Frontal cortex (tissue), 4 donors: ENCODE results near the gene HNRNPD. TPM values are rescaled to one million over a fixed set of nuclear protein-coding genes. Genes with fewer than 3 reads are reported as not detected.
"Not testable (repeated sequence)": the region's sequence is repeated elsewhere in the genome, so short reads cannot be mapped to it uniquely, and the experiment has no call there.

ENCODE experiments used
- DNase-seq, 2 donors: peaks; one replicate each; pipeline ENCODE4 v3.0.0; 2012; ENCODE audit warnings: low spot score in 2 of 2
- FAIRE-seq: peaks from 2 replicates; lab custom pipeline; 2012; peaks lifted over from hg19 to GRCh38; lab: Jason Lieb, UNC
- total RNA-seq: library from RNA; depleted of rRNA; stranded (reverse); fragments of >200 nt; gene quantifications from one replicate; pipeline ENCODE4 v1.2.3, GENCODE V29; 2014
- donor health status: control.
- donor health status: control.
- donor health status: control.

Gene HNRNPD
- total RNA-seq, 1 donor from 2014 or later, result 49.3 TPM

DNA sequence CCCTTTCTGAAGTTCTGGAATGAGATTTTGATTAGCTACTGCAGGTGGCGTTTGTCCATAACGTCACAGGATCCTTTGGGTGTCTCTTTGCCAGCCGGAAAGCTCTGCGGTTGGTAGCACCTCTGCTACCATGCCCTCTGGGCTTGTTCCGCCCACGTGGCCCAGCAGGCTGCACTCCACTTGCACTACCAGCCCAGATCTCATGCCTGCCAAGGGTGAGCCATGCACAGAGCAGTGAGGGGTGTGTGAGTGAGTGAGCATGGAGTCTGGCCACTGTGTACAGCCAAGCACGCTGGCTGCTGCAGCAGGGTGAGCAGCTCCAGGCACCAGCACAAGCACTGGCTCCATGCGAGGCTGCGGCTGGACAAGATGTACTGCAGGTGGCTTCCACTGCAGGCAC lies 6.6 kb upstream of the HNRNPD start:
- DNase-seq (no peak), FAIRE-seq (no peak)

DNA sequence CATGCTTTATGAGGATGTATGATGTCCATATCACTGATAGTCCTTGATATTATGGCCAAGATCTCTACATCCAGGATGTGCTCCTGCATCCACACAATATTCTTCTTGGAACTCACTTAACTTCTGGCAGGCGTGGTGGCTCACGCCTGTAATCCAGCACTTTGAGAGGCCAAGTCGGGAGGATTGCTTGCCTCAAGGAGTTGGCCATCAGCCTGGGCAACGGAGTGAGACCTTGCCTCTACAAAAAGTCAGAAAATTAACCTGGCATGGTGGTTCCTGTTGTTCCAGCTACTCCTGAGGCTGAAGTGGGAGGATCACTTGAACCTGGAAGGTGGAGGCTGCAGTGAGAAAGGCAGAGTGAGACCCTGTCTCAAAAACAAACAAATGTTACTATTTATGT lies 2.3 kb upstream of the HNRNPD start:
- FAIRE-seq, result no peak
- DNase-seq, result no peak

DNA sequence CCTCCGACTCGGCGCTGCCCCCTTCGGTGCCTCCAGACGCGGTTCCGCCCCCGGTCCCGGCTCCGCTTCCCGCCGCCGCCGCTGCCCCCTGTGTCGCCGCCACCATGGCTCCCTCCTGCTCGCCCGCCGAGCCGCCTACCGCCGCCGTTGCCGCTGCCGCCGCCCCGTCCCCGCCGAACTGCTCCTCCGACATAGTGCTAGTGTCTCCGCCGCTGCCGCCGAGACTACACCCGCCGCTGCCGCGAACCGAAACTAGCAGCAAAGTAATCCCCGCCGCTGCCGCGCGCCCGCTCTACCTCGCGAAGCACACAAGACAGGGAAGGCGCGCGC lies 340 bp downstream of the HNRNPD start:
- peak in 1 of 2 donors; percentile 16 for DNase-seq
- FAIRE-seq, result no peak

DNA sequence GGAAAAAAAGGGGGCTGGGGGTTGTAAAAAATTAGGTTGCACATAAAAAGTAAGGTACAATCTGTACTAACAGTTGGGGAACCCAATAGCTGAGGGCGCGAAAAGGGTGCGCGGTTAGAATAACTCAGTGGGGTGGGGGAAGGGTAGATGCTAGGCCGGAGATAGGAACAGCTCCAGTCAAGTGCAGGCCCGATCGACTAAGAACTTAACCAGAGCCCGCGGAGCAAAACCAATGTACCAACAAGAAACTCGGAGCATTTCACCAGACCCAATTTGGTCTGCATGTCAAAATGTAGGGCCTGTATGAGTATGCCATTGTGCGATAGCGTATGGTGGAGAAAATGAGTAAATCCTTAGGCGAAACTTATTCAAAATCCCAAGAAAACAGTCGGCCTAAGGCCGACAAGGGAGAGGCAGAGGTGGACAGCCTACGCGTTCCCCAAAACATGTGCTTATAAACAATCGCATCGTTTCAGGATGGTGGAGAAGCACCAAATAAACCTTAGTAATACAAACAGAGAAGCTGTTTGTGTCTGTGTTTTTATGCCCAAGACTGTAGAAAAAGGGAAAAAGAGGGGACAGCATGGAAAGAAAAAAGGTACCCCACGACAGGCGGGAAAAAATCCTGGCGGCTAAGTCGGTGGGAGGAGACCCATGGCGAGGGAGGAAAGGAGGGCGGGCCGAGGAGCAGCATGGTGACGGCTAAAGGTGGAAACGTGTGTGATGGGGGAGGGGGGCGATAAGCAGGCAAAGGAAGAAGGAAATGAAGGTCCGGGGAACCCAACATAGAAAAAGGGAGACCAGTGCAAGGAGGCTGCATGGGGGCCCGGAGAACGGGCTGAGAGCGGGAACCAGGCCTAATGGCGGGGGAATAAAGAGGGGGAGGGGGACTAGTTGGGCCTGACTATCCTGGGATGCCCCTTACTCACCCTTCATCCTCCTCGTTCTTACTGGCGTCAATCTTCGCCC lies 990 bp downstream of the HNRNPD start:
- no peak for FAIRE-seq

GRCh38 chr4:82371497-82371896 lies 2.3 kb downstream of the HNRNPD start:
- FAIRE-seq (no peak), DNase-seq (no peak)

More for the DNA sequence above, 990 bp downstream of the HNRNPD start:
- peak; percentile 36 to 43 for DNase-seq

- FAIRE-seq (no peak), DNase-seq (no peak)
These were observed 6.2 kb downstream of the HNRNPD start for GRCh38 chr4:82367438-82368097.

DNA sequence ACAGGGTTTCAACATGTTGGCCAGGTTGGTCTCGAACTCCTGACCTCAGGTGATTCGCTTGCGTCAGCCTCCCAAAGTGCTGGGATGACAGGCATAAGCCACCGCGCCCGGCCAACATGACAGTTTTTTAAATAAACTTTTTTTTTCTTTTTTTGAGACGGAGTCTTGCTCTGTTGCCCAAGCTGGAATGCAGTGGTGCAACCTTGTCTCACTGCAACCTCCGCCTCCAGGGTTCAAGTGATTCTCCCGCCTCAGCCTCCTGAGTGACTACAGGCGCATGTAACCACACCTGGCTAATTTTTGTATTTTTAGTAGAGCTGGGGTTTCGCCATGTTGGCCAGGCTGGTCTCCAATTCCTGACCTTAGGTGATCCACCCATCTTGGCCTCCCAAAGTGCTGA lies 7.4 kb downstream of the HNRNPD start:
- FAIRE-seq, DNase-seq: not testable (repeated sequence)

DNA sequence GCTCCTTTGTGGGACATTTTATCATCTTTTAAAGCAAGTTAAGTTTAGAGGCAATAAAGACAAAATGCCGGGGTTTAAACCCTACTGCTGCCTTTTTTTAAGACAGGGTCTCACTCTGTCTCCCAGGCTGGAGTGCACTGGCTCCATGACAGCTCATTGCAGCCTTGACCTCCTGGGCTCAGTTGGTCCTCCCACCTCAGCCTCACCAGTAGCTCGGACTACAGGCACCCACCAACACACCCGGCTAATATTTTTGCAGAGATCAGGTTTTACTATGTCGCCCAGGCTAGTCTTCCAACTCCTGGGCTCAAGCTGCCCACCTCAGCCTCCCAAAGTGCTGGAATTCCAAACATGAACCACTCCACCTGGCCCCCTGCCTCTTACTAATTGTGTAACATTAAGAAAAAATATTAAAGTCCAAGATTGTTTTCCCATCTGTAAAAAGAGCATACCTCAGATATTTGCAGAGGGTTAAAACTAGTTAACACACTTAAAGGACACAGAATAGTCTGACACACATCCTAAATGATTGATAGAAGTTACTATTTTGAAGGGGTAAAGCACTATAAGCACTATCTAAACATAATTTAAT lies 9.8 kb downstream of the HNRNPD start:
- no peak for DNase-seq
- no peak for FAIRE-seq

GRCh38 chr4:82362565-82362964 lies 11.2 kb downstream of the HNRNPD start:
- FAIRE-seq (no peak), DNase-seq (no peak)

DNA sequence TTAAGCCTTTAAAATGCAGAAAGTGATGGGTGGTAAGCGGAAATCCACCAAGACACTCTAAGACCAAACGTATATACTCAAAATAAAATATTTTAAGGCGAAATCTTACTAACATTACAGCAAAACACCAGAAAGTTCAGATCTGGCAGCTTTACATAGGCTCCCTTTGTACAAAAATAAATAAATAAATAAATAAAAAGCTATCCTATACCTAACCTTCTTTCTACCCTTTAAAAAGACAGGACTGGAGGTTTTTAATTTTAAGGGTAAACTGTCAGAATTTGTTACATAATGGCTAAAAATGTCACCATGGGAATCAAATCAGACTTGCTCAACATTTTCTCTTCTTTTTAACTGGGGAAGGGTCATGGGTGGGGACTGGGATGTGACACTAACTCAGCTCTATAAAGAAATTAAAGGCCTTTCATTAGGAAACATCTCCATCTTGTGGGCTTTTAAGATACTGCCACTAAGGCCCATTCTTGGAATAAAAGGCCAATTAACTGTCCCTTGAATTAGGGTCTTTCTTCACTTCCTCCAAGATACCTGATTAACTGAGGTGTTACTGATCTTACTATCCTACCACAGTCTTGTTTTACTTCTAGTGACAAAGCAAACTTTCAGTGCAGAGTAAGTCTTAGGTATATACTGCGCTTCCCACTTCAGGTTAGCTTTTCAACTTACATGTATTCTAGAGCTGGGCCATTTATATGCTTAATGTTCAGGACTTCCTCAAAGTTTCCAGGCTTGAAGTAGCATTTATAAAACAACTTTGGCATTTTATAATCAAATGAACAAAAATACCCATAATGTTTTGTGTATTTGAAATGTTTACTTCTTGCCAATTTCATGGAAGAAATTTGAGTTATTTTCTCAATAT lies 13.3 kb downstream of the HNRNPD start:
- FAIRE-seq (no peak), DNase-seq (peak in 1 of 2 donors; percentile 18)

- no peak for DNase-seq
- no peak for FAIRE-seq
These were observed 14.9 kb downstream of the HNRNPD start for GRCh38 chr4:82358847-82359246.

GRCh38 chr4:82357640-82358039 lies 16.2 kb downstream of the HNRNPD start:
- no peak for DNase-seq
- no peak for FAIRE-seq

DNA sequence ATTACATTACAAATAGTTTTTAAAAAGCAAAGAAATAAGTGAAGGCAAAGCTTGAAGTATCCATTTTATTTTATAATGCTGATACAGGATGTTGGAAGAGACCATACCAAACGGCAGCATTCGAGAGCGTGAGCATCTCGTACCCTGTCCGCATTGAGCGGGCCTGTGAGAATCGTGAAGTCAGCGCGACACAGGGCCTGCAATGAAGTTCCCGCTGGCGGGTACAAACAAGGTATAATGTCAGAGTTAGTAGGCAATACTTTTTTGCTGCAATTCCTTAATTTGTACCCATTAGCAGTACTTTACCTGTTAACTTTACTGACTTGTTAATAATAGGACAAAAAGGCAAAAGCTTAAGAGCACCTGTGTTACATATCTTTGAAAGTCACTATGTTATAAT lies 19.0 kb downstream of the HNRNPD start:
- no peak for DNase-seq
- no peak for FAIRE-seq

GRCh38 chr4:82352825-82353366 lies 20.9 kb downstream of the HNRNPD start:
- no peak for FAIRE-seq

GRCh38 chr4:82352118-82352824 lies 21.5 kb downstream of the HNRNPD start:
- FAIRE-seq, result no peak
- DNase-seq, result no peak

More at GRCh38 chr4:82352825-82353366, 20.9 kb downstream of the HNRNPD start:
- DNase-seq, result no peak

GRCh38 chr4:82346126-82346525 lies 27.7 kb downstream of the HNRNPD start:
- DNase-seq, result no peak
- no peak for FAIRE-seq

- FAIRE-seq, result no peak
- DNase-seq, result no peak
These were observed 38.7 kb downstream of the HNRNPD start for GRCh38 chr4:82335043-82335442.

DNA sequence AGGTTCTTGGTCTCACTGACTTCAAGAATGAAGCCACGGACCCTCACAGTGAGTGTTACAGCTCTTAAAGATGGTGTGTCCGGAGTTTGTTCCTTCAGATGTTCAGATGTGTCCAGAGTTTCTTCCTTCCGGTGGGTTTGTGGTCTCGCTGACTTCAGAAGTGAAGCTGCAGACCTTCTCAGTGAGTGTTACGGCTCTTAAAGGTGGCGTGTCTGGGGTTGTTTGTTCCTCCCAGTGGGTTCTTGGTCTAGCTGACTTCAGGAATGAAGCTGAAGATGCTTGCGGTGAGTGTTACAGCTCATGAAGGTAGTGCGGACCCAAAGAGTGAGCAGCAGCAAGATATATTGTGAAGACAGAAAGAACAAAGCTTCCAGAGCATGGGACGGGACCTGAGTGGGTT lies 40.1 kb downstream of the HNRNPD start:
- DNase-seq, FAIRE-seq: not testable (repeated sequence)

DNA sequence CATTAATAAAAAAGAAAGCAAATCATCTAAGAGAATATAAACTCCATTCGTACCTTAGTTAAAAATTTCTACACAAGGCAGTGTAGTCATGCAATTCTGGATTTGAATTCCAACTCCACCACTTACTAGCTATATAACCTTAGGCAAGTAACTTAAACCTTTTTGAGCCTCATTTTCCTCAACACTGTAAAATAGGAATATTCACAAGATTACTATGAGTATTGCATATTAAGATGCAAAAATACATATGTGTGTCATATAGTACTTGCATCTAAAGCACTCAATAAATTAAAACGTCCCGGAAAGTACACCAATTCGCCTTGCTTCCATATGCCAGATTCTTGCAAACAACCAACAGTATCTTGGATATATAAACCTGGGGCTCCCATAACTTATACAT lies 42.0 kb downstream of the HNRNPD start:
- no peak for FAIRE-seq

More for the DNA sequence above, 42.0 kb downstream of the HNRNPD start:
- no peak for DNase-seq
